HepG2 (cell line): ENCODE data around the gene LAMC3. TPM values are rescaled to one million over a fixed set of nuclear protein-coding genes. Genes with fewer than 3 reads are reported as not detected.
A peak's percentile ranks its signal among the peaks of the same experiment; 100 is the strongest.

Source experiments
- ATAC-seq: fragments of 200-7000 bp; cut with Tn5 transposase; 3 replicates; pipeline ENCODE4 v1.9.1; 2020; ENCODE audit warnings: mild to moderate bottlenecking, moderate library complexity
- BruUV-seq: library from RNA; stranded (reverse); fragments of 400-500 nt; replicated peaks from 2 replicates; lab custom pipeline; 2021; lab: Mats Ljungman, UMichigan
- CTCF ChIA-PET: fragments of 300-600 bp; formaldehyde crosslinking; extraction: SDS; loops from one replicate; lab custom pipeline; 2021; ENCODE audit warnings: low total read pairs, inconsistent platforms, low intra/inter-chr PET ratio; lab: Yijun Ruan, JAX
- POLR2A ChIA-PET: fragments of 350-600 bp; sonication (Branson Sonifier 250); formaldehyde crosslinking; loops from one replicate; lab custom pipeline; 2020; ENCODE audit warnings: antibody characterized with exemption, inconsistent platforms; lab: Yijun Ruan, JAX
- DNase-seq: peaks from one replicate; pipeline ENCODE4 v3.0.0-alpha.2; 2015; ENCODE audit warnings: low spot score
- FAIRE-seq: peaks from 3 replicates; lab custom pipeline; 2011; peaks lifted over from hg19 to GRCh38; lab: Jason Lieb, UNC
- H2AFZ ChIP-seq: one replicate; pipeline ENCODE4 v1.6.1; 2011; ENCODE audit warnings: low read length, inconsistent platforms
- H3K27ac ChIP-seq: fragments of 300-600 bp; 3 replicates; pipeline ENCODE4 v1.8.0; 2011; ENCODE audit warnings: mixed run types, mild to moderate bottlenecking, mixed read lengths, low read length, inconsistent platforms; ENCODE audit not compliant: insufficient read depth; ENCODE audit errors: extremely low read length
- H3K27me3 ChIP-seq, 2 experiments: fragments of 200-600 bp in 1 of 2; 2 replicates in 1 of 2; 3 replicates in 1 of 2; pipeline versions ENCODE4 v1.6.0 to v1.8.0; 2011; ENCODE audit warnings: low read length in 2 of 2, mild to moderate bottlenecking in 2 of 2, moderate library complexity in 2 of 2, inconsistent platforms in 1 of 2; ENCODE audit not compliant: insufficient read depth in 2 of 2, control insufficient read depth in 1 of 2
- H3K36me3 ChIP-seq, 2 experiments: fragments of 200-600 bp in 1 of 2; replicated peaks in 1 of 2; 2 replicates in 1 of 2; 3 replicates in 1 of 2; pipeline versions ENCODE4 v1.5.1 to v1.8.0; 2011; ENCODE audit warnings: low read length in 2 of 2, inconsistent platforms in 1 of 2; ENCODE audit not compliant: insufficient read depth in 2 of 2, control insufficient read depth in 1 of 2
- H3K4me1 ChIP-seq: 2 replicates; pipeline ENCODE4 v1.5.1; 2012; ENCODE audit warnings: low read length, inconsistent platforms; ENCODE audit not compliant: insufficient read depth
- H3K4me2 ChIP-seq: 2 replicates; pipeline ENCODE4 v1.6.0; 2011; ENCODE audit warnings: low read depth, low read length, inconsistent platforms
- H3K4me3 ChIP-seq, 3 experiments: fragments of 200-600 bp in 1 of 3; sonication (generic), shearing (Covaris generic) in 1 of 3; replicated peaks in 1 of 3; 2 replicates each; pipeline ENCODE4 v1.5.1; 2011 to 2016; ENCODE audit warnings: low read length in 3 of 3, inconsistent platforms in 2 of 3, low read depth in 2 of 3, mild to moderate bottlenecking in 2 of 3, control low read depth in 1 of 3, mixed read lengths in 1 of 3; ENCODE audit not compliant: insufficient read depth in 1 of 3
- H3K79me2 ChIP-seq: one replicate; pipeline ENCODE4 v1.6.1; 2011; ENCODE audit warnings: low read length, inconsistent platforms; ENCODE audit not compliant: insufficient read depth
- H3K9ac ChIP-seq: 2 replicates; pipeline ENCODE4 v1.6.0; 2011; ENCODE audit warnings: mild to moderate bottlenecking, low read depth, low read length, inconsistent platforms; ENCODE audit not compliant: insufficient read depth
- H3K9me3 ChIP-seq: 2 replicates; pipeline ENCODE4 v1.5.1; 2012; ENCODE audit warnings: mild to moderate bottlenecking, low read length
- H4K20me1 ChIP-seq: 2 replicates; pipeline ENCODE4 v1.6.0; 2011; ENCODE audit warnings: inconsistent platforms, mild to moderate bottlenecking, low read length, moderate library complexity; ENCODE audit not compliant: insufficient read depth
- CCDC6 ChIP-seq: sonication (generic); formaldehyde crosslinking; IDR thresholded peaks from 2 replicates; pipeline ENCODE4 v1.8.1; 2022; ENCODE audit warnings: mild to moderate bottlenecking, missing genetic modification reagents, moderate library complexity
- KDM5B ChIP-seq: sonication (generic); formaldehyde crosslinking; IDR thresholded peaks from 2 replicates; pipeline ENCODE4 v1.4.0; 2020; ENCODE audit warnings: missing genetic modification reagents, mild to moderate bottlenecking, borderline replicate concordance
- KIAA2018 ChIP-seq: sonication (generic); formaldehyde crosslinking; IDR thresholded peaks from 2 replicates; pipeline ENCODE4 v1.5.0; 2020; ENCODE audit warnings: mild to moderate bottlenecking, missing genetic modification reagents, borderline replicate concordance
- MXD4 ChIP-seq: IDR thresholded peaks from 2 replicates; pipeline ENCODE4 v1.6.1; 2016; ENCODE audit warnings: mild to moderate bottlenecking, missing biosample characterization, missing genetic modification reagents
- TAF15 ChIP-seq: fragments of 200-400 bp; formaldehyde crosslinking; IDR thresholded peaks from one replicate; pipeline ENCODE4 v1.6.1; 2018; ENCODE audit warnings: mild to moderate bottlenecking, low read depth, low read length; ENCODE audit not compliant: poor library complexity, severe bottlenecking
- ZNF138 ChIP-seq: sonication (generic); formaldehyde crosslinking; IDR thresholded peaks from 2 replicates; pipeline ENCODE4 v1.5.0; 2020; ENCODE audit warnings: mild to moderate bottlenecking, low read depth, missing genetic modification reagents
- ZNF891 ChIP-seq: sonication (generic); formaldehyde crosslinking; IDR thresholded peaks from 2 replicates; pipeline ENCODE4 v1.5.0; 2020; ENCODE audit warnings: mild to moderate bottlenecking, missing genetic modification reagents
- WGBS: methylation state at CpG from one replicate; pipeline ENCODE4 v1.1.6; 2017; ENCODE audit warnings: low lambda C conversion rate; 5-methylcytosine and 5-hydroxymethylcytosine counted together
- in situ Hi-C: cut with HindIII; loops from 2 replicates; pipeline ENCODE4 v1.10.0; 2017; ENCODE audit warnings: low pct_unique_long_range_greater_than_20kb; ENCODE audit not compliant: extremely low pct_ligation_motif_present
- intact Hi-C: fragments of 100-400 bp; cut with micrococcal nuclease; formaldehyde crosslinking; loops from one replicate; pipeline ENCODE4 v1.10.0; 2022; ENCODE audit not compliant: unreplicated experiment
- polyA plus RNA-seq, 8 experiments: library from polyadenylated mRNA; depleted of rRNA in 3 of 8; stranded (reverse) in 7 of 8; unstranded in 1 of 8; fragments of >200 nt; fragmentation: Illumina TruSeq in 4 of 8; extraction: Trizol in 4 of 8; gene quantifications; 2 replicates each; pipeline versions ENCODE4 v1.2.1 to v1.2.3, GENCODE V29; 2011 to 2016; ENCODE audit warnings: low read depth in 4 of 8, missing spikeins in 1 of 8, mixed read lengths in 1 of 8; ENCODE audit not compliant: insufficient read depth in 1 of 8
- total RNA-seq, 5 experiments: library from RNA; depleted of rRNA; stranded (reverse); fragments of >200 nt; fragmentation: Illumina TruSeq; extraction: Trizol; gene quantifications; 2 replicates each; pipeline ENCODE4 v1.2.3, GENCODE V29; 2016; ENCODE audit warnings: low read depth in 1 of 5
- TF ChIP-seq, protein P1 (sequence below): sonication (generic); formaldehyde crosslinking; IDR thresholded peaks from 2 replicates; pipeline ENCODE4 v1.9.0; 2021; ENCODE audit warnings: missing genetic modification reagents, mild to moderate bottlenecking, borderline replicate concordance

LAMC3 gene
- total and polyA plus RNA-seq, 2 of the 13 experiments (the other 11 are each of a cell fraction or from before 2014, with no cell fraction given): 0.07 to 0.57 TPM

DNA sequence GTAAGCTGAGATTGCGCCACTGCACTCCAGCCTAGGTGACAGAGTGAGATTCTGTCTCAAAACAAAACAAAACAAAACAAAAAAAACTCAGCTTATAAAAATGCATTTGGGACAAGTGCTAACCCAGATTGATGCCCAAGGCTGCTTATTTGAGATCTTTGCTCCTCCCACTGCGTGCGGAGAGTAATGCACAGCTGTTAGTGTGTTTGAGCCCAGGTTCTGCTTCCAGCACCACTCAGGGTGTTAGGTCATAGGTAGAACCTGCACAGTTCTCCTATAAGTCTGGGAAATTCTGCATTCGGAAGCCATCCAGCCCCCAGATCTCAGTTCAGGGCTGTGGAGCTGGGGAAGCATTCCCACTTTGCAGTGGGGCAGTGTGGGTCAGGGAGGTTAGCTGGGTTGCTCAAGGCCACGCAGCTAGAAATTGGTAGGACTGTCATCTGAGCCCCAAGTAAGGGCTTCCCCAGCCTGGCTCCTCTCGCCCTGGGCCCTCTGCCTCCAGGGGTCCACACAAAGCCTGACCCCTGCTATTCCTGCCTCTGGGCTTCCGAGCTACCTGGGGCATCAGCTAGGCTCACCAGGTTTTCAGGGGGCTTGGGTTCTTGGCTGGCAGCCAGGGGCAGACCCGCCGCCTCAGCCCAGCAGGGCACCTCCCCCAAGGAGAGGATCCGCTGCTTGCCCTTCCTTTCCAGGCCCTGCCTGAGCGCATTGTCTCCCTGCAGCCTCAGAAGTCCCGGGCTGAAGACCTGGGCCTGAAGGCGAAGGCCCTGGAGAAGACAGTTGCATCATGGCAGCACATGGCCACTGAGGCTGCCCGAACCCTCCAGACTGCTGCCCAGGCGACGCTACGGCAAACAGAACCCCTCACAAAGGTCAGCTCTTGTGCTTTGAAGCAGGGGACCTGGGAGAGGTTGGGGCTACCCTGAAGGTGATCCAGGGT lies 69.7 kb downstream of the LAMC3 start:
- no TSS peak for BruUV-seq
- Histone ChIP-seq H3K27me3 (peaks cover 8 to 52% of the 10 kb centered on the region in 2 experiments; a peak in 4 of 5 replicates), H3K4me2 (peak overlapping the region; percentile 51), H3K27ac (no peak overlapping the region), H3K9me3 (no peaks in the 10 kb centered on the region), H4K20me1 (no peaks in the 10 kb centered on the region), H2AFZ (no peak overlapping the region), H3K9ac (no peak overlapping the region), H3K4me1 (peaks cover 39% of the 10 kb centered on the region), H3K79me2 (no peaks in the 10 kb centered on the region), H3K36me3 (no peaks in the 10 kb centered on the region), H3K4me3 (peak overlapping the region in 1 of 3 experiments; percentile 23; a peak in 1 of 6 replicates)
- ATAC-seq: peak; percentile 29
- intact Hi-C loops (no loop called here), in situ Hi-C loops (no loop called here)
- FAIRE-seq: no peak
- 51% methylated on average over 6 of the region's 17 CpGs for WGBS
- CTCF ChIA-PET: no interaction called here
- POLR2A ChIA-PET: interaction anchor here (0.9 kb wide), 1 partner anchor 46 kb away, joined by 3 read pairs; the partner anchor contains the start of gene NUP214
- no peak for DNase-seq
- TF ChIP-seq CCDC6 (no peak; the same call in 1 of the 2 replicates), ZNF891 (CRISPR knock-in tag) (no peak), MXD4 (CRISPR knock-in tag) (no peak), TAF15 (no peak), KIAA2018 (CRISPR knock-in tag) (no peak), KDM5B (CRISPR knock-in tag) (peak; percentile 19; the same call in 1 of the 2 replicates), ZNF138 (CRISPR knock-in tag) (no peak)
- TF ChIP-seq, protein P1, sequence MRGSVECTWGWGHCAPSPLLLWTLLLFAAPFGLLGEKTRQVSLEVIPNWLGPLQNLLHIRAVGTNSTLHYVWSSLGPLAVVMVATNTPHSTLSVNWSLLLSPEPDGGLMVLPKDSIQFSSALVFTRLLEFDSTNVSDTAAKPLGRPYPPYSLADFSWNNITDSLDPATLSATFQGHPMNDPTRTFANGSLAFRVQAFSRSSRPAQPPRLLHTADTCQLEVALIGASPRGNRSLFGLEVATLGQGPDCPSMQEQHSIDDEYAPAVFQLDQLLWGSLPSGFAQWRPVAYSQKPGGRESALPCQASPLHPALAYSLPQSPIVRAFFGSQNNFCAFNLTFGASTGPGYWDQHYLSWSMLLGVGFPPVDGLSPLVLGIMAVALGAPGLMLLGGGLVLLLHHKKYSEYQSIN: no peak
